ENCODE measurements around the gene MCF2L2.

MCF2L2 gene

GRCh38 chr3:183303690-183304089 lies 124.7 kb downstream of the MCF2L2 start:
- H3K27ac ChIP-seq, result no peak overlapping the region

GRCh38 chr3:183301937-183302580 lies 126.4 kb downstream of the MCF2L2 start:
- peak overlapping the region; percentile 12; the same call in 1 of the 2 replicates for H3K27ac ChIP-seq
- ChIA-PET POLR2A (ENCODE audit: low non-redundant PET) (no interaction called here), CTCF (interaction anchor here (0.6 to 0.9 kb wide), 3 partner anchors 17 to 118 kb away, joined by 3 read pairs; no protein-coding TSS in a partner anchor)
- DNase-seq (ENCODE audit: low spot score), result no peak
- no peak for TF ChIP-seq CTCF (conservative IDR thresholded peaks at IDR 0.05; ENCODE audit: low read depth)

More at GRCh38 chr3:183303690-183304089, 124.7 kb downstream of the MCF2L2 start:
- no peak for DNase-seq (ENCODE audit: low spot score)
- CTCF ChIA-PET, result interaction anchor here (1.2 kb wide), 1 partner anchor 119 kb away, joined by 4 read pairs; no protein-coding TSS in a partner anchor
- POLR2A ChIA-PET (ENCODE audit: low non-redundant PET), result no interaction called here
- TF ChIP-seq CTCF (conservative IDR thresholded peaks at IDR 0.05; ENCODE audit: low read depth), result no peak

- TF ChIP-seq CTCF (conservative IDR thresholded peaks at IDR 0.05; ENCODE audit: low read depth), result no peak
- CTCF ChIA-PET, result interaction anchor here (0.6 to 0.9 kb wide), 2 partner anchors 48 to 117 kb away, joined by 3 read pairs; partner anchors contain the start of gene B3GNT5
- no peak for DNase-seq (ENCODE audit: low spot score)
- POLR2A ChIA-PET (ENCODE audit: low non-redundant PET), result no interaction called here
- H3K27ac ChIP-seq, result no peak overlapping the region
Measured at GRCh38 chr3:183300996-183301562, 127.3 kb downstream of the MCF2L2 start.

- no peak for DNase-seq (ENCODE audit: low spot score)
- H3K27ac ChIP-seq, result no peak overlapping the region
- CTCF ChIA-PET, result no interaction called here
- TF ChIP-seq CTCF (conservative IDR thresholded peaks at IDR 0.05; ENCODE audit: low read depth), result no peak
- POLR2A ChIA-PET (ENCODE audit: low non-redundant PET), result no interaction called here
Measured at GRCh38 chr3:183299976-183300375, 128.4 kb downstream of the MCF2L2 start.

- POLR2A ChIA-PET (ENCODE audit: low non-redundant PET), result no interaction called here
- CTCF ChIA-PET, result interaction anchor here (0.6 kb wide), 1 partner anchor 57 kb away, joined by 3 read pairs; no protein-coding TSS in a partner anchor
- no peak for TF ChIP-seq CTCF (conservative IDR thresholded peaks at IDR 0.05; ENCODE audit: low read depth)
Measured at GRCh38 chr3:183298701-183299153, 129.7 kb downstream of the MCF2L2 start.

GRCh38 chr3:183296944-183297343 lies 131.5 kb downstream of the MCF2L2 start:
- no peak for TF ChIP-seq CTCF (conservative IDR thresholded peaks at IDR 0.05; ENCODE audit: low read depth)
- CTCF ChIA-PET, result no interaction called here
- POLR2A ChIA-PET (ENCODE audit: low non-redundant PET), result no interaction called here
- DNase-seq (ENCODE audit: low spot score), result no peak
- peak overlapping the region; percentile 88; the same call in 1 of the 2 replicates for H3K27ac ChIP-seq

More at GRCh38 chr3:183298701-183299153, 129.7 kb downstream of the MCF2L2 start:
- peak overlapping the region; percentile 69 for H3K27ac ChIP-seq
- peak; percentile 23 for DNase-seq (ENCODE audit: low spot score)

All from RWPE1 (cell line).